Peyer's patch (tissue), 4 donors: ENCODE measurements around the gene HAUS3. TPM values are rescaled to one million over a fixed set of nuclear protein-coding genes. Genes with fewer than 3 reads are reported as not detected.

Experiments
- DNase-seq, 3 donors: peaks; one replicate each; pipeline ENCODE4 v3.0.0-alpha.2; 2017 to 2019
- H3K27ac ChIP-seq, 4 donors: fragments of 200-600 bp; sonication (generic); one replicate each; pipeline ENCODE4 v1.5.1; 2016 to 2019
- H3K27me3 ChIP-seq, 2 donors: fragments of 200-600 bp; sonication (generic); one replicate each; pipeline ENCODE4 v1.5.1; 2019
- H3K36me3 ChIP-seq, 3 donors: fragments of 200-600 bp; sonication (generic); one replicate each; pipeline ENCODE4 v1.5.1; 2016 to 2019
- H3K4me1 ChIP-seq, 4 donors: fragments of 200-600 bp; sonication (generic); one replicate each; pipeline ENCODE4 v1.5.1; 2016 to 2019
- H3K4me3 ChIP-seq, 4 donors: fragments of 200-600 bp; sonication (generic); 1 replicate in 3 of 4; 2 replicates in 1 of 4; pipeline ENCODE4 v1.5.1; 2016 to 2019; ENCODE audit warnings: mild to moderate bottlenecking in 1 of 4
- H3K9me3 ChIP-seq, 4 donors: fragments of 200-600 bp; sonication (generic); one replicate each; pipeline ENCODE4 v1.5.1; 2016 to 2019; ENCODE audit warnings: mild to moderate bottlenecking in 1 of 4
- POLR2A ChIP-seq, 2 donors: fragments of 450-650 bp; IDR thresholded peaks; one replicate each; pipeline ENCODE4 v1.5.1; 2017; ENCODE audit warnings: antibody characterized with exemption in 2 of 2, mild to moderate bottlenecking in 2 of 2, moderate library complexity in 2 of 2
- total RNA-seq, 4 donors: library from RNA; depleted of rRNA; stranded (reverse); fragments of >200 nt; gene quantifications; one replicate each; pipeline ENCODE4 v1.1.0, GENCODE V29; 2016
- TF ChIP-seq, protein P1 (sequence below), 6 experiments: fragments of 450-650 bp in 4 of 6; fragments of 200-600 bp in 2 of 6; sonication (generic) in 1 of 6; IDR thresholded peaks; one replicate each; pipeline ENCODE4 v1.5.1; 2017 to 2019; ENCODE audit warnings: antibody characterized with exemption in 6 of 6, mild to moderate bottlenecking in 3 of 6, moderate library complexity in 1 of 6

The HAUS3 gene
- total RNA-seq, 4 donors from 2014 or later, result 8.6 to 11.6 (median 9.0) TPM

DNA sequence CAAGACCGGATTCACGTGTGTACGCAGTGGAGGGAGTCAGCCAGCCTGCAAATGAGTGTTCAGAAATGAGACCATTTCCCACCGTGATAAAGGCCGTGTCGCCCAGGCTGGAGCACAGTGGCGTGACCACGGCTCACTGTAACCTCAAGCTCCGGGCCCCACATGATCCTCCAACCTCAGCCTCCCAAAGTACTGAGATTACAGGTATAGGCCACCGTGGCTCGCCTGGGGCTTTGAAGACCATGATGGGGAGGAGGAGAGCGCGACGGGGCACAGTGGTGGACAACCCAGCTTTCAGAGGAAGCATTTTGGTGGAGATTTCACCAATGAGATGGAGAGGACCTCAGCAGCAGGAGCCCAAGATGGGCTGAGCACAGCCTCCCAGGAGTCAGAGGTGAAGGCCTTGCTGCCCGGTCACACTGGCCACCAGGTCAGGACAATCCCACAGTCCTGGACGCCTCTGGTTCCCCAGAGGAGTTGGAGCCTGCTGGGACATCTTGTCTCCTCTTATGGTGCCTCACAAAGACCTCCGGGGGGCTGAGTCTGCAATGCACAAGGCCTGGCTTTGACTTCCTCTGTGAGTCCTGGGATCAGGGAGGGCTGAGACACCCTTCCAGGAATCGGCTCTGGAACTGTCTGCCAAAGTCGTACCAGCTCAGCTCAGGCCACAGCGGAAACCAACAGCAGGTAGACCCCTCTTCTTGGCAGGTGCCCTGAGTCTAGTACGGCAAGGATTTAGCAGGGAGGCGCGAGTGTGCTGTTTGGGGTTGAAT lies 42.4 kb upstream of the HAUS3 start:
- Histone ChIP-seq H3K4me3 (no peak overlapping the region), H3K27me3 (no peaks in the 10 kb centered on the region), H3K9me3 (no peaks in the 10 kb centered on the region), H3K4me1 (peaks cover 0 to 4% (median 0%) of the 10 kb centered on the region in 4 donors), H3K27ac (no peak overlapping the region), H3K36me3 (no peaks in the 10 kb centered on the region)
- peak in 2 of 3 donors; percentile 25 to 40 for DNase-seq
- TF ChIP-seq, protein P1, sequence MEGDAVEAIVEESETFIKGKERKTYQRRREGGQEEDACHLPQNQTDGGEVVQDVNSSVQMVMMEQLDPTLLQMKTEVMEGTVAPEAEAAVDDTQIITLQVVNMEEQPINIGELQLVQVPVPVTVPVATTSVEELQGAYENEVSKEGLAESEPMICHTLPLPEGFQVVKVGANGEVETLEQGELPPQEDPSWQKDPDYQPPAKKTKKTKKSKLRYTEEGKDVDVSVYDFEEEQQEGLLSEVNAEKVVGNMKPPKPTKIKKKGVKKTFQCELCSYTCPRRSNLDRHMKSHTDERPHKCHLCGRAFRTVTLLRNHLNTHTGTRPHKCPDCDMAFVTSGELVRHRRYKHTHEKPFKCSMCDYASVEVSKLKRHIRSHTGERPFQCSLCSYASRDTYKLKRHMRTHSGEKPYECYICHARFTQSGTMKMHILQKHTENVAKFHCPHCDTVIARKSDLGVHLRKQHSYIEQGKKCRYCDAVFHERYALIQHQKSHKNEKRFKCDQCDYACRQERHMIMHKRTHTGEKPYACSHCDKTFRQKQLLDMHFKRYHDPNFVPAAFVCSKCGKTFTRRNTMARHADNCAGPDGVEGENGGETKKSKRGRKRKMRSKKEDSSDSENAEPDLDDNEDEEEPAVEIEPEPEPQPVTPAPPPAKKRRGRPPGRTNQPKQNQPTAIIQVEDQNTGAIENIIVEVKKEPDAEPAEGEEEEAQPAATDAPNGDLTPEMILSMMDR (IDR thresholded peaks at IDR 0.05), result no peak
- TF ChIP-seq POLR2A (IDR thresholded peaks at IDR 0.05), result no peak

DNA sequence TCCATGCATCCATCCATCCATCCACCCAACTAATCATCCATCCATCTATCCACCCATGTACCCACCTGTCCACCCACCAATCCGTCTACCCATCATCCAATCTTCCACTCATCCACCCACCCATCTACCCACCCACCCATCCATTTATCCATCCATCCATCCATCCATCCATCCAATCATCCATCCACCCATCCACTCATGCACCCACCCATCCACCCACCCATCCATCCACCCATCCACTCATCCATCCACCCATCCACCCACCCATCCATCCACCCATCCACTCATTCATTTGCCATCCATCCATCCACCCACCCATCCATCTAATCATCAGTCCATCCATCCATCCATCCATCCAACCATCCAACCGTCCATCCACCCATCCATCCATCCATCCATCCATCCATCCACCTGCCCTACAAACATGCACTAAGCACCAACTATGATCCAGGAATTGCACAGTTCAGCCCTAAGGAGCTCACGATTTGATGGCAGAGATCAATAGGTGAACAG lies 41.3 kb upstream of the HAUS3 start:
- TF ChIP-seq, protein P1 (IDR thresholded peaks at IDR 0.05), result no peak
- no peak for TF ChIP-seq POLR2A (IDR thresholded peaks at IDR 0.05)
- Histone ChIP-seq H3K27ac (no peak overlapping the region), H3K4me3 (no peak overlapping the region), H3K27me3 (no peaks in the 10 kb centered on the region), H3K9me3 (no peaks in the 10 kb centered on the region), H3K36me3 (no peaks in the 10 kb centered on the region), H3K4me1 (peaks cover 0 to 4% (median 0%) of the 10 kb centered on the region in 4 donors)
- no peak for DNase-seq

DNA sequence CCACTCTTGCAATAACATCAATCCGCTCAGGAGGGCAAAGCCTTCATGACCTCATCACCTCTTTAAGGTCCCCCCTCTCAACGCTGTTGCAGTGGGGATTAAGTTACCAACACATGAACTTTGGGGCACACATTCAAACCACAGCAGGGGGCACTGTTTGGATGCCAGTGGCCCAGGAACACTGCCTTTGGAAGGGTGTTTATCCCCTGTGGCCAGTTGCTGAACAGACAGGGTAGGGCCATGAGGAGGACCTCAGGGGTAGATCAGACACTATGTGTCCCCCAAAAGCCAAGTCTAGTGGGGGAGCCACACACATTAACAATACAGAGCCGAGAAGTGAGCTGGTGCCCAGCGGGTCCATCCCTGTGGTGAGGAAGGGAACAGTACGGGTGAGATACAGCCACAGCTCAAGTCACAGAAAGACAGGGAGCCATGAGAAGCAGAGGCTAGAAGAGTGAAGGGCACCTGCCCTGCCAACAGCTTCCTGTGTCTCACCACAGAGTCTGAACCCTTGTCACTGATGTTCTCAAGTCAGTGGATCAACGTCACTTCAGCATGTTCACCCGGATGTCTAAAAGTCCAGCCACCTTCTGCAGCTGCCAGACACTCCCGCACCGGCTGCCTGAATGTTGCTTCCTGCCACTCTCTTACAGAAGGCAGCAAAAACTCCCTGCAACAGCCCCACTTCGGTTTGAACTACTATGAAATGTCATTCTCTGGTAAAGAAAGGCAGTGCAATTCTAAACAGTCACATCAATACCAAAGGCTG lies 39.8 kb upstream of the HAUS3 start:
- Histone ChIP-seq H3K9me3 (no peaks in the 10 kb centered on the region), H3K4me3 (no peak overlapping the region), H3K27me3 (no peaks in the 10 kb centered on the region), H3K27ac (peak overlapping the region in 3 of 4 donors; percentile 69 to 74 (median 70)), H3K4me1 (peaks cover 0 to 4% (median 0%) of the 10 kb centered on the region in 4 donors), H3K36me3 (no peaks in the 10 kb centered on the region)
- peak in 2 of 3 donors; percentile 88 to 93 for DNase-seq
- TF ChIP-seq POLR2A (IDR thresholded peaks at IDR 0.05), result no peak
- TF ChIP-seq, protein P1 (IDR thresholded peaks at IDR 0.05), result peak in 2 of 6 experiments; percentile 15 to 33

DNA sequence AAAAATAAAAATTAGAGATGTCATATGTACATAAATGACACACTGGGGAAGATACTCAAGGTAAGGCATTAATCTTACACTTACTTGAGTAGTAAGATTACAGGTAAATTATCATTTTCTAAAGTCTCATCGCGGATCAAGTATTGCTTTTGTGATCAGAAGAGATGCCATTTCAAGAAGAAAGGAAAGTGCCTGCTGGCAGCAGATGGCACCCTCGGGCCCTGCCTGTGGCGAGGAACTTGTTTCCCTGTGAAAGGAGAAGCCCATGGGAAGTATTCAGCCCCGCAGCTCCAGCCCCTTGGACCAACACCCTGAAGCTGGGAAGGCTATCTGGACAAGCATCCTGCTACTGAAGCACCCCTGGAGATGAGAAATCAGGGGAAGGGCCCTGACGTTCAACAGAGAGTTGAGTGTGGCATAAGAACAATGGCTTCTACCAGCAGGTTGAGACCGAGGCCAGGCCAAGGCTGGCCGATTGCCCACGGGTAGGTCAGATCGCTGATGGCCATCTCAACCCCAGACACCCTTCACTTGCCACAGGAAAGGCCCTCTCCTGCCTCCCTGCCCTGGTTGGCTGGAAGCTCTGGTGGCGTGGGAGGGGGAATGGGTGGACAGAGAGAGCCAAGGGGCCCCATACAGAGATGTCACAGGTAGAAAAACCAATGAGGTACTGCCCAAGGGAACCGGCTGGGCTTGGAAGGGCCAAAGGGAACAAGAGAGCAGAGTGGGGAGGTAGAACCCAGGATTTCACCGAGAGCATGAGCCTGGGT lies 38.8 kb upstream of the HAUS3 start:
- DNase-seq, result no peak
- Histone ChIP-seq H3K4me1 (peaks cover 0 to 4% (median 0%) of the 10 kb centered on the region in 4 donors), H3K36me3 (no peaks in the 10 kb centered on the region), H3K9me3 (no peaks in the 10 kb centered on the region), H3K4me3 (no peak overlapping the region), H3K27ac (peak overlapping the region in 2 of 4 donors; percentile 69 to 70), H3K27me3 (no peaks in the 10 kb centered on the region)
- TF ChIP-seq, protein P1 (IDR thresholded peaks at IDR 0.05), result peak in 3 of 6 experiments; percentile 25 to 43 (median 40)
- no peak for TF ChIP-seq POLR2A (IDR thresholded peaks at IDR 0.05)

DNA sequence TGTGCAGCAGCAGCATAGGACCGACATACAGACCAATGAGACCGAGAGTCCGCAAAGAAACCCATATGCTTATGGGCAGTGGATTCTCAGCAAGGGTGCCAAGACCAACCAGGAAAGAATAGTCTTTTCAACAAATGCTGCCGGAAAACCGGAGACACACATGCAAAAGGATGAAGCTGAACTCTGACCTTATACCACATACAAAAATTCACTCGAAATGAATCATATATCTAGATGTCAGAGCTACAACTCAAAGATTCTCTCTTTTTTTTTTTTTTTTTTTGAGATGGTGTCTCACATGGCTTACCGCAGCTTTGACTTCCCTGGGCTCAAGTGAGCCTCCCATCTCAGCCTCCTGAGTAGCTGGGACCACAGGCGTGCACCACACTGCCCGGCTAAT lies 36.0 kb upstream of the HAUS3 start:
- Histone ChIP-seq H3K27ac (no peak overlapping the region), H3K4me1 (peaks cover 0 to 4% (median 0%) of the 10 kb centered on the region in 4 donors), H3K27me3 (no peaks in the 10 kb centered on the region), H3K9me3 (no peaks in the 10 kb centered on the region), H3K4me3 (no peak overlapping the region), H3K36me3 (no peaks in the 10 kb centered on the region)
- TF ChIP-seq, protein P1 (IDR thresholded peaks at IDR 0.05), result no peak
- TF ChIP-seq POLR2A (IDR thresholded peaks at IDR 0.05), result no peak
- DNase-seq, result no peak
